Endothelial cell of umbilical vein (primary cell): ENCODE results near the gene PTK6.

ENCODE experiments used
- CTCF ChIP-seq, 2 donors: IDR thresholded peaks; 1 replicate in 1 of 2; 2 replicates in 1 of 2; pipeline ENCODE4 v1.5.1; 2011; ENCODE audit warnings: low read length in 2 of 2, mild to moderate bottlenecking in 2 of 2, moderate library complexity in 2 of 2, control low read depth in 1 of 2, inconsistent platforms in 1 of 2, low read depth in 1 of 2; ENCODE audit not compliant: insufficient read depth in 1 of 2; ENCODE audit errors: extremely low read depth in 1 of 2
- MYC ChIP-seq: IDR thresholded peaks from one replicate; pipeline ENCODE4 v1.6.1; 2011; ENCODE audit warnings: mild to moderate bottlenecking, low read depth, low read length
- POLR2A ChIP-seq: IDR thresholded peaks from 2 replicates; pipeline ENCODE4 v1.6.1; 2012; ENCODE audit warnings: low read depth, mild to moderate bottlenecking, control low read depth, low read length

GRCh38 chr20:63580796-63581461 lies 43.8 kb upstream of the PTK6 start:
- TF ChIP-seq POLR2A, result no peak
- no peak for TF ChIP-seq MYC
- TF ChIP-seq CTCF (IDR thresholded peaks at IDR 0.05; ENCODE audit: extremely low read depth in 1 of 2, insufficient read depth in 1 of 2, low read depth in 1 of 2, low read length in 2 of 2), result peak in 1 of 2 donors; percentile 34
